ENCODE measurements around the gene FBH1. TPM values are rescaled to one million over a fixed set of nuclear protein-coding genes. Genes with fewer than 3 reads are reported as not detected.

FBH1 gene
- total and polyA plus RNA-seq, 9 of the 15 experiments (the other 6 are each of a cell fraction or from before 2014, with no cell fraction given): 13.4 to 108 (median 77.8) TPM

- TF ChIP-seq ZNF280A (IDR thresholded peaks at IDR 0.05; ENCODE audit: low read depth, partially characterized antibody) (no peak), TBL1XR1 (IDR thresholded peaks at IDR 0.05; ENCODE audit: low read length in 2 of 2) (0 out of 4 replicates have a peak, but pooled peaks of 1 of the 2 experiments have one; percentile 13), CHD2 (IDR thresholded peaks at IDR 0.05; ENCODE audit: low read depth, low read length) (no peak), ZNF217 (CRISPR knock-in tag; IDR thresholded peaks at IDR 0.05) (no peak), ZNF511 (CRISPR knock-in tag; IDR thresholded peaks at IDR 0.05) (no peak), ARID1B (IDR thresholded peaks at IDR 0.05) (peak; percentile 53; the same call in 1 of the 2 replicates), CBX1 (IDR thresholded peaks at IDR 0.05; ENCODE audit: low read depth) (no peak), SETDB1 (IDR thresholded peaks at IDR 0.05; ENCODE audit: low read length) (no peak), EP300 (IDR thresholded peaks at IDR 0.05; ENCODE audit: low read length) (no peak), HIVEP1 (CRISPR knock-in tag; IDR thresholded peaks at IDR 0.05) (no peak), SIN3B (IDR thresholded peaks at IDR 0.05; ENCODE audit: low read depth) (no peak), RAD51 (IDR thresholded peaks at IDR 0.05; ENCODE audit: borderline replicate concordance, low read depth) (no peak), SOX6 (IDR thresholded peaks at IDR 0.05) (peak; percentile 68), ZBTB33 (CRISPR knock-in tag; IDR thresholded peaks at IDR 0.05) (0 out of 2 replicates have a peak, but pooled peaks have one; percentile 44), HDAC2 (IDR thresholded peaks at IDR 0.05) (0 out of 2 replicates have a peak, but pooled peaks have one; percentile 11), YBX1 (IDR thresholded peaks at IDR 0.05) (no peak), BCOR (IDR thresholded peaks at IDR 0.05) (0 out of 2 replicates have a peak, but pooled peaks have one; percentile 40), FOS (IDR thresholded peaks at IDR 0.05; ENCODE audit: extremely low read depth, insufficient read length) (no peak), ZNF121 (CRISPR knock-in tag; conservative IDR thresholded peaks at IDR 0.05) (peak; percentile 98), ELF2 (CRISPR knock-in tag; IDR thresholded peaks at IDR 0.05) (no peak), MLLT1 (IDR thresholded peaks at IDR 0.05) (no peak), ZNF408 (CRISPR knock-in tag; IDR thresholded peaks at IDR 0.05; ENCODE audit: low read depth) (no peak)
Measured at GRCh38 chr10:5960070-5960972, 70.3 kb downstream of the FBH1 start (continued).

Data from K562 (cell line).